ENCODE measurements around the gene DIP2C. TPM values are rescaled to one million over a fixed set of nuclear protein-coding genes. Genes with fewer than 3 reads are reported as not detected.

The DIP2C gene
- polyA plus RNA-seq, 3 donors: 0.11 TPM; not detected in 2

DNA sequence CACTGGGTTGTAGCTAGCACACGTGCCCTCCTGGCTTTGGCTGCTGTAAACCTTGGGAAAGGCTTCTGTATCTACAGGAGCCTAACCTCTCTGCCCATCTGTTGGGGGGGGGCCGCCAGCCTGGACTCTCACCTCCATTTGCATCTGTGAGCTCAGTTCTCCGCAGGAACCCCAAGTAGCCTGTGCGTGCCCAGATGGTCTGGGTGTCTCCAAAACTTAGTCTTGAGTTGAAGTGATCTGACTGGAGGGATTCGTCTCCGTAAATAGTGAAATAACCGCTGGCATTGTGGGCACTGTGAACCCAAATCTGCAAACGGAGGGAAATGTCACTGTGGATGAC lies 406.4 kb downstream of the DIP2C start:
- no peaks in the 10 kb centered on the region for H4K20me1 ChIP-seq (ENCODE audit: insufficient read depth, low read length)
- peaks cover 0 to 6% (median 1%) of the 10 kb centered on the region in 7 donors for H3K9me3 Mint-ChIP-seq
- H3K4me1 Mint-ChIP-seq: peaks cover 29% of the 10 kb centered on the region
- no peak overlapping the region for H3K9ac ChIP-seq (ENCODE audit: insufficient read depth, low read length, poor library complexity, severe bottlenecking)
- no peak overlapping the region for H3K4me2 ChIP-seq (replicated peaks; ENCODE audit: extremely low read depth, low read length, poor library complexity, severe bottlenecking)
- no peak overlapping the region for H3K27ac ChIP-seq (ENCODE audit: low read depth in 1 of 2, low read length in 2 of 2)
- no peak overlapping the region for H3K4me3 Mint-ChIP-seq
- H3K36me3 ChIP-seq (replicated peaks in 1 of 2; ENCODE audit: control insufficient read depth in 1 of 2, insufficient read depth in 2 of 2, low read length in 2 of 2): no peaks in the 10 kb centered on the region
- H3K27me3 Mint-ChIP-seq (ENCODE audit: low read depth in 3 of 3): peaks cover 0 to 4% (median 3%) of the 10 kb centered on the region in 3 donors
- H3K27ac Mint-ChIP-seq: no peak overlapping the region
- no peaks in the 10 kb centered on the region for H3K9me3 ChIP-seq (replicated peaks in 1 of 2; ENCODE audit: control insufficient read depth in 1 of 2, insufficient read depth in 1 of 2, low read length in 2 of 2)
- no peaks in the 10 kb centered on the region for H3K36me3 Mint-ChIP-seq
- H3K4me3 ChIP-seq (replicated peaks in 1 of 3; ENCODE audit: low read depth in 2 of 3, low read length in 3 of 3): no peak overlapping the region
- H3K79me2 ChIP-seq (ENCODE audit: insufficient read depth, low read length): no peaks in the 10 kb centered on the region
- H3K27me3 ChIP-seq (ENCODE audit: control insufficient read depth in 2 of 2, insufficient read depth in 2 of 2, low read length in 2 of 2): no peaks in the 10 kb centered on the region
- H2AFZ ChIP-seq (ENCODE audit: insufficient read depth, low read depth, low read length, poor library complexity, severe bottlenecking): no peak overlapping the region
- intact Hi-C loops (cut with micrococcal nuclease): no loop called here
- no peak for DNase-seq
- TF ChIP-seq, protein P1, sequence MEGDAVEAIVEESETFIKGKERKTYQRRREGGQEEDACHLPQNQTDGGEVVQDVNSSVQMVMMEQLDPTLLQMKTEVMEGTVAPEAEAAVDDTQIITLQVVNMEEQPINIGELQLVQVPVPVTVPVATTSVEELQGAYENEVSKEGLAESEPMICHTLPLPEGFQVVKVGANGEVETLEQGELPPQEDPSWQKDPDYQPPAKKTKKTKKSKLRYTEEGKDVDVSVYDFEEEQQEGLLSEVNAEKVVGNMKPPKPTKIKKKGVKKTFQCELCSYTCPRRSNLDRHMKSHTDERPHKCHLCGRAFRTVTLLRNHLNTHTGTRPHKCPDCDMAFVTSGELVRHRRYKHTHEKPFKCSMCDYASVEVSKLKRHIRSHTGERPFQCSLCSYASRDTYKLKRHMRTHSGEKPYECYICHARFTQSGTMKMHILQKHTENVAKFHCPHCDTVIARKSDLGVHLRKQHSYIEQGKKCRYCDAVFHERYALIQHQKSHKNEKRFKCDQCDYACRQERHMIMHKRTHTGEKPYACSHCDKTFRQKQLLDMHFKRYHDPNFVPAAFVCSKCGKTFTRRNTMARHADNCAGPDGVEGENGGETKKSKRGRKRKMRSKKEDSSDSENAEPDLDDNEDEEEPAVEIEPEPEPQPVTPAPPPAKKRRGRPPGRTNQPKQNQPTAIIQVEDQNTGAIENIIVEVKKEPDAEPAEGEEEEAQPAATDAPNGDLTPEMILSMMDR (IDR thresholded peaks at IDR 0.05): no peak
- H3K4me1 ChIP-seq (ENCODE audit: control insufficient read depth in 1 of 2, insufficient read depth in 2 of 2, low read length in 2 of 2): peaks cover 7 to 13% of the 10 kb centered on the region in 2 donors
- WGBS (ENCODE audit: insufficient coverage): 92% methylated on average over 4 of the region's 8 CpGs

DNA sequence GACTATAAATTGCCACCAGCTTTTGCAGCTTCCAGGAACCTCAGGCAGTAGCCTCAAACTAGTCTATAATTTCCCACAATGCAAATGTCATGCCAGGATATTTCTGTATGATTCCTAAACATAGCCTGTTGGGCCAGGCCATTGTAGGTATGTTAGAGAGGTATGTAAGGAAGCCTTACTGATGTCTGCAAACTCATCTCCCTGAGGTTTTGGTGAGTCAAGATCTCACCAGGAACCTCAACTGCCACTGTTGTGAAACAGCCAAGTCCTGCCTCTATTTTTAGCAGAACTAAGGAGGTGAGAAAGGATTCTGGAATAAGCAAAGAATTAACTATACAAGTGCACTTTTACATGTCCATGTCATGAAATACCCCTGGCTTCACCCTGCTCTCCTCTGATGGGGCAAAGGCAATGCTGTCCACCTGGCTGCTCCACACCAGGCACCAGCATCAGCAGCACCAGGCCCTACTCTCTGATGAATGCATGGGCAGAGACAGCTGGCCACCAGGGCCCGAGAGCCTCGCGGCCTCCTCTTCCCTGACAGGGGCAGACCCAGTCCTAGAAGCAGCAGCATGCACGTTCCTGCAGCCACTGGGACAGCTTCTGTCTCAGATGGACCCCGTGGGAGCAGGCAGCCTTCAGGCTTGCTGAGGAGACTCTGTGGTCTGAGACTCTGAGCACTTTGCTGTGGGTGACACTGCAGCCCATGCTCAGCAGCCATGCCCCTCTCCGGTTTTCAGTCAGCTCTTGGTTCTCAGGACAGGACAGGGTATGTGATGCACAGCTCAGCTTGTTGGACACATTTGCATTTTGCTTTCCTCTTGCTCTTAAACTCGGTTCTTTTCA lies 407.0 kb downstream of the DIP2C start:
- H3K36me3 Mint-ChIP-seq: no peaks in the 10 kb centered on the region
- H3K27ac Mint-ChIP-seq: no peak overlapping the region

More for the DNA sequence above, 407.0 kb downstream of the DIP2C start:
- Histone ChIP-seq H3K9ac (ENCODE audit: insufficient read depth, low read length, poor library complexity, severe bottlenecking) (no peak overlapping the region), H4K20me1 (ENCODE audit: insufficient read depth, low read length) (no peaks in the 10 kb centered on the region), H3K79me2 (ENCODE audit: insufficient read depth, low read length) (no peaks in the 10 kb centered on the region), H3K9me3 (replicated peaks in 1 of 2; ENCODE audit: control insufficient read depth in 1 of 2, insufficient read depth in 1 of 2, low read length in 2 of 2) (no peaks in the 10 kb centered on the region), H3K4me3 (replicated peaks in 1 of 3; ENCODE audit: low read depth in 2 of 3, low read length in 3 of 3) (no peak overlapping the region), H3K4me1 (ENCODE audit: control insufficient read depth in 1 of 2, insufficient read depth in 2 of 2, low read length in 2 of 2) (peaks cover 7 to 13% of the 10 kb centered on the region in 2 donors), H3K27ac (ENCODE audit: low read depth in 1 of 2, low read length in 2 of 2) (no peak overlapping the region), H3K4me2 (replicated peaks; ENCODE audit: extremely low read depth, low read length, poor library complexity, severe bottlenecking) (no peak overlapping the region), H2AFZ (ENCODE audit: insufficient read depth, low read depth, low read length, poor library complexity, severe bottlenecking) (no peak overlapping the region), H3K36me3 (replicated peaks in 1 of 2; ENCODE audit: control insufficient read depth in 1 of 2, insufficient read depth in 2 of 2, low read length in 2 of 2) (no peaks in the 10 kb centered on the region), H3K27me3 (ENCODE audit: control insufficient read depth in 2 of 2, insufficient read depth in 2 of 2, low read length in 2 of 2) (no peaks in the 10 kb centered on the region)
- 64% methylated on average over 7 of the region's 7 CpGs for WGBS (ENCODE audit: insufficient coverage)
- H3K4me3 Mint-ChIP-seq: no peak overlapping the region
- H3K27me3 Mint-ChIP-seq (ENCODE audit: low read depth in 3 of 3): peaks cover 0 to 8% (median 5%) of the 10 kb centered on the region in 3 donors
- TF ChIP-seq, protein P1 (IDR thresholded peaks at IDR 0.05): no peak
- peaks cover 29% of the 10 kb centered on the region for H3K4me1 Mint-ChIP-seq
- no peak for DNase-seq
- peaks cover 0 to 6% (median 1%) of the 10 kb centered on the region in 7 donors for H3K9me3 Mint-ChIP-seq
- intact Hi-C loops (cut with micrococcal nuclease): no loop called here

Measured in CD14-positive monocyte (primary cell).